ENCODE measurements around the gene XDH. TPM values are rescaled to one million over a fixed set of nuclear protein-coding genes. Genes with fewer than 3 reads are reported as not detected.

The XDH gene
- total and polyA plus RNA-seq, 4 experiments from 2014 or later: not detected

DNA sequence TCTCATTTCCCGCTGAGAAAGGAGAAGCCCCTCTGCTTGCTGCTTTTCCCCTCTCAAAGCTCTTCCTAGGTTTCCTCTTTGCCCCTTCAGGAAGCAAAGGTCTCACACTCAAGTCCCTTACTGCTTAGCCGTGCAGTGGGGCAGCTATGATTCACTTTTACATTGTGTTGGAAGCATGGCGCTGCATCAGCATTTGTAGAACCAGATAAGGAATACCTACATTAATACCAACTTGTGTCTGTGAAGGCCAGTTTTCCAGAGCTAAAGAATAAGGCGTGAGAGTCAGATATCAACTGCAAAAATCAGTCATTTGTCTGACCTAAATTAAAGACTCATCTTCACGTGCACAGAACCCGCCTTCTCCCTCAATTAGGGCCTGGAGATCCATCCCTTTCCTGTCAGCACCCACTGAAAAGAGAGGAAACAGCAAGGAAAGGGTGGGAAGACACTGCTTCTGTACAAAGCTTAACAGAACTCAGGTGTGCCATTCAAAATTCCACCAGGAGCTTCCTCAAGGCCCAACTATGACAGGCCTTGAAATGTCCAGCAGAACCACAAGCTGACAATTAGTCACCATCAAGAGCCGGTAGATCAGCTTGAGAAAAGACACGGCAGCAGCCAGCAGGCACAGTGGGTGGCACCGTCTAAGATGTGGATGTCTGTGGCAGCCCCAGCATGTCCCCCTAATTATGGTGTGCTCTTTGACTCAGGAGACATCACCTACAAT is 16.1 kb upstream of the XDH start:
- Mint-ChIP-seq H3K4me1 (peaks cover 17 to 28% (median 18%) of the 10 kb centered on the region in 4 donors), H3K27me3 (peaks cover 8 to 10% of the 10 kb centered on the region in 2 donors), H3K36me3 (no peaks in the 10 kb centered on the region), H3K9me3 (peaks cover 0 to 1% (median 0%) of the 10 kb centered on the region in 8 donors), H3K4me3 (peak overlapping the region in 5 of 8 donors; percentile 23 to 67 (median 37)), H3K27ac (peak overlapping the region in 1 of 7 donors; percentile 8)
- Histone ChIP-seq H3K9me3 (ENCODE audit: control insufficient read depth in 1 of 2, low read length in 2 of 2) (no peaks in the 10 kb centered on the region), H3K4me1 (ENCODE audit: insufficient read depth, low read length) (peaks cover 21% of the 10 kb centered on the region), H3K4me3 (ENCODE audit: low read length in 2 of 2) (no peak overlapping the region), H3K36me3 (ENCODE audit: insufficient read depth, low read length) (no peaks in the 10 kb centered on the region), H3K27ac (ENCODE audit: low read depth, low read length) (no peak overlapping the region), H3K27me3 (ENCODE audit: insufficient read depth, low read length) (no peaks in the 10 kb centered on the region)
- intact Hi-C loops (cut with micrococcal nuclease): no loop called here
- CTCF ChIA-PET (ENCODE audit: partially characterized antibody): no interaction called here
- POLR2A ChIA-PET (ENCODE audit: partially characterized antibody): no interaction called here
- no peak for DNase-seq

DNA sequence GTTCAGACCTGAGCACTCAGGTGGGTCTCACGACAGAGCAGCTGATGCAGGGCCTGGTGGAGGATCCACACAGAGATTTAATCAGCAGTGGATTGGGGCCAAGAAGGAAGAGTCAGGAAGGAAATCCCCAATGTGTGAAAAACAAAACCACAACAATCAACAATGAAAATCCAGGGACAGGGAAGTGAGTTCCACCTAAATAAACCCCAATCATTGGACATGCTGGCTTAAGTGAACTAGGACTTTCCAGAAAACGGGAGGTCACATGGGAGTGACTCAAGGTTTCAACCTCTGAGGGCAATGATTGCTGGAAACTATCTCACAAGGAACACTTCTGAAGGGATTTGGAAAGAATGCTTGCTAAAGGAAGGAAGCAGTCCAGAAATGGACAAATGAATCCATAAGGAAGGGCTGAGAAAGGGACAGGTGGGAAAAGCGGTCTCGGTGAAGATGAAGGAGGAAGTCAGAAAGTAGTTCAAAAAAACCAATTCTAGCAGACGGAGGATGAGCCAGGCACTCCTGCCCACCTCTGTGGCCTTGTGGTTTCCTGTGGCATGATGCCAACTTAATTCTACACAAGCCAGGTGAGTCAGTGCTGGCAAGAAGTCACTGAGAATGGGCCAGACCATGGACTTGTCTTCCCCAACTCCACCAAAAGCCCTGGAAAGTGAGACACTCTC is 15.4 kb upstream of the XDH start:
- no peaks in the 10 kb centered on the region for H3K27me3 ChIP-seq (ENCODE audit: insufficient read depth, low read length)
- H3K4me3 ChIP-seq (ENCODE audit: low read length in 2 of 2): no peak overlapping the region
- Mint-ChIP-seq H3K27me3 (peaks cover 8 to 10% of the 10 kb centered on the region in 2 donors), H3K4me3 (peak overlapping the region in 7 of 8 donors; percentile 7 to 67 (median 38)), H3K36me3 (no peaks in the 10 kb centered on the region), H3K27ac (peak overlapping the region in 4 of 7 donors; percentile 8 to 68 (median 51)), H3K4me1 (peaks cover 17 to 28% (median 18%) of the 10 kb centered on the region in 4 donors), H3K9me3 (peaks cover 0 to 1% (median 0%) of the 10 kb centered on the region in 8 donors)
- peaks cover 21% of the 10 kb centered on the region for H3K4me1 ChIP-seq (ENCODE audit: insufficient read depth, low read length)
- ChIA-PET POLR2A (ENCODE audit: partially characterized antibody) (no interaction called here), CTCF (ENCODE audit: partially characterized antibody) (no interaction called here)
- no peak overlapping the region for H3K27ac ChIP-seq (ENCODE audit: low read depth, low read length)
- H3K36me3 ChIP-seq (ENCODE audit: insufficient read depth, low read length): no peaks in the 10 kb centered on the region
- no peaks in the 10 kb centered on the region for H3K9me3 ChIP-seq (ENCODE audit: control insufficient read depth in 1 of 2, low read length in 2 of 2)
- peak; percentile 44 to 77 (median 54) for DNase-seq
- intact Hi-C loops (cut with micrococcal nuclease): no loop called here

DNA sequence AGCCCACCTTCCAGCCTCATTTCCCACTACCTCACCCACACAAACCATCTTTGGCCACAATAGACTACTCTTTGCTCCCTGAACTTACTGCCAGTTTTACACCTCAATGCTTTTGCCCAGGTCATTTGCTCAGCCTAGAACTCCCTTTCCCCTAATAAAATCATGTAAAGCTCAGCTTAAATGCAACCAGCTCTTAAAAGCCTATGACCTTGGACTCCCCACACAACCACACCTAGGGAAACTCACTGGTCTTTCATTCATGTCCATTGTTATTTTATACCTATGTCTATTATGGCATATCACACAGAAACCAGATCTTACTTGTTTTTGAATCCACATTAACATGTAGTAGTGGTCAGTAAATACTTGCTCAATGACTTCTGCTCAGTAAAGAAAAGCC is 14.5 kb upstream of the XDH start:
- H3K27me3 Mint-ChIP-seq: peaks cover 10% of the 10 kb centered on the region in 2 donors

DNA sequence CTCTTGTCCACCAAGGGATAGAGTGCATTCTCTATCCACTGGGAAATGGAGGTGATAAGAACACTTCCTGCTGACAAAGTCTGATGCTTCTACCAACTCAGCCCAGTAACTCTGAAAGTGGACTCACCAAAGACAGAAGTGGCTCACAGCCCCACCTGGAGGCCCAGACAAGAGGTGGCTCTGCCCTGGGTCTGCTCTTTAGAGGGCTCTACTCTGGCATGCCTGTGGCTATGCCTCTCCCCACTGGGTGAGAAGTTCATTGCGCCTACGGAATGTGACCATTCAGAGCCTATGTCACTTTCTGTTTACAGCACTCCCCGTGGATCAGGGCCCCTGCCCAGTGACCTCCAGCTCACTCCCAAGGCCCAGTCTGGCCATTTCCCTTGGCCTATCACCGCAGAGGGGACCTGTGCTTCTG is 13.5 kb upstream of the XDH start:
- Histone ChIP-seq H3K36me3 (ENCODE audit: insufficient read depth, low read length) (no peaks in the 10 kb centered on the region), H3K9me3 (ENCODE audit: control insufficient read depth in 1 of 2, low read length in 2 of 2) (no peaks in the 10 kb centered on the region), H3K4me3 (ENCODE audit: low read length in 2 of 2) (no peak overlapping the region), H3K4me1 (ENCODE audit: insufficient read depth, low read length) (peaks cover 21% of the 10 kb centered on the region), H3K27ac (ENCODE audit: low read depth, low read length) (no peak overlapping the region), H3K27me3 (ENCODE audit: insufficient read depth, low read length) (no peaks in the 10 kb centered on the region)
- Mint-ChIP-seq H3K27me3 (peaks cover 14 to 15% of the 10 kb centered on the region in 2 donors), H3K4me3 (no peak overlapping the region), H3K36me3 (no peaks in the 10 kb centered on the region), H3K4me1 (peaks cover 17 to 28% (median 18%) of the 10 kb centered on the region in 4 donors), H3K27ac (no peak overlapping the region), H3K9me3 (peaks cover 0 to 1% (median 0%) of the 10 kb centered on the region in 8 donors)
- intact Hi-C loops (cut with micrococcal nuclease): no loop called here
- DNase-seq: no peak
- CTCF ChIA-PET (ENCODE audit: partially characterized antibody): no interaction called here
- POLR2A ChIA-PET (ENCODE audit: partially characterized antibody): no interaction called here

More for the DNA sequence above, 14.5 kb upstream of the XDH start:
- intact Hi-C loops (cut with micrococcal nuclease): no loop called here
- no peak for DNase-seq
- ChIA-PET POLR2A (ENCODE audit: partially characterized antibody) (no interaction called here), CTCF (ENCODE audit: partially characterized antibody) (no interaction called here)
- no peaks in the 10 kb centered on the region for H3K9me3 ChIP-seq (ENCODE audit: control insufficient read depth in 1 of 2, low read length in 2 of 2)
- Mint-ChIP-seq H3K36me3 (no peaks in the 10 kb centered on the region), H3K4me1 (peaks cover 17 to 28% (median 18%) of the 10 kb centered on the region in 4 donors), H3K9me3 (peaks cover 0 to 1% (median 0%) of the 10 kb centered on the region in 8 donors), H3K27ac (peak overlapping the region in 1 of 7 donors; percentile 8), H3K4me3 (peak overlapping the region in 2 of 8 donors; percentile 3 to 26)
- no peaks in the 10 kb centered on the region for H3K36me3 ChIP-seq (ENCODE audit: insufficient read depth, low read length)
- H3K4me3 ChIP-seq (ENCODE audit: low read length in 2 of 2): no peak overlapping the region
- no peaks in the 10 kb centered on the region for H3K27me3 ChIP-seq (ENCODE audit: insufficient read depth, low read length)
- H3K4me1 ChIP-seq (ENCODE audit: insufficient read depth, low read length): peaks cover 21% of the 10 kb centered on the region
- H3K27ac ChIP-seq (ENCODE audit: low read depth, low read length): no peak overlapping the region

DNA sequence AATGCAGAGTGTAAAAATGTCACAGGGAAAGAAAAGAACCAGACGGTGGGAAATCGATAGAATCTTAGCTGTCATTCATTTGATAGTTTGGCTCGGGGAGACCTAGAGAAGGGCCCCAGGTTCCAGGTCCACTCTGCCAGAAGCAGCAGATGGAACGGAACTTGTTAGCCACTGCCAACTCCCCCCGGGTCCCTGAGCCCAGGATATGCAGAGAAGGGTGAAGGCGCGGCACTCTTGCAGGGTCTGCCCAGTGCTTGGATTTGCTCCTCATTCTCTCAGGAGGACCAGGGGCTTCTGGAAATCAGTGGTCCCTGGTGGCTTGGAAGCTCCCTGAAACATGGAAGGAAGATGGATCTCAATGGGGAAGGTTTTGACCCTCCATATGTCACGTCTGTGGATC is 11.6 kb upstream of the XDH start:
- H3K4me1 ChIP-seq (ENCODE audit: insufficient read depth, low read length): peaks cover 21% of the 10 kb centered on the region
- Mint-ChIP-seq H3K36me3 (no peaks in the 10 kb centered on the region), H3K9me3 (peaks cover 0 to 7% (median 3%) of the 10 kb centered on the region in 8 donors), H3K4me3 (no peak overlapping the region), H3K27ac (no peak overlapping the region), H3K4me1 (peaks cover 17 to 28% (median 18%) of the 10 kb centered on the region in 4 donors), H3K27me3 (peaks cover 14 to 15% of the 10 kb centered on the region in 2 donors)
- H3K9me3 ChIP-seq (ENCODE audit: control insufficient read depth in 1 of 2, low read length in 2 of 2): no peaks in the 10 kb centered on the region
- intact Hi-C loops (cut with micrococcal nuclease): no loop called here
- H3K4me3 ChIP-seq (ENCODE audit: low read length in 2 of 2): no peak overlapping the region
- DNase-seq: no peak
- no peak overlapping the region for H3K27ac ChIP-seq (ENCODE audit: low read depth, low read length)
- H3K36me3 ChIP-seq (ENCODE audit: insufficient read depth, low read length): no peaks in the 10 kb centered on the region
- ChIA-PET CTCF (ENCODE audit: partially characterized antibody) (no interaction called here), POLR2A (ENCODE audit: partially characterized antibody) (no interaction called here)
- H3K27me3 ChIP-seq (ENCODE audit: insufficient read depth, low read length): no peaks in the 10 kb centered on the region

DNA sequence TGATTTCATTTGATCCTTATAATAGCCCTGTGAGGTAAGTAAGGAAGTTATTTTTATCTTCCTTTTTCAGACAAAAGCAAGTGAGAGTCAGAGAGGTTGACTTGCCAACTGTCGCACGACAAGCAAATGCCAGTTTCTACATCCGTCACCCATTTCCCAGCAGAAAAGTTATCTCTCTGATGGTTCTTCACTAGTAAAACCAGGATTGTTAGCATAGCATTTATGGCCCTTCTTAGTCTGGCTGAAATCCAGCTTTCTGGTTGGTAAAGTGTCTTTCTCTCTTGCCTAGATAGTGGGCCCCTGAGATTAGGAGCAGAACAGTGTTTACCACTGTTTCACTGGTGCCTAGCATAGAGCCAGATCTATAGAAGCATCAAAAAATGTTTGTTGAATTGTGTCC is 7.1 kb upstream of the XDH start:
- CTCF ChIA-PET (ENCODE audit: partially characterized antibody): interaction anchor here (1.1 kb wide), 1 partner anchor 11 kb away, joined by 4 read pairs; no protein-coding TSS in a partner anchor
- Histone ChIP-seq H3K27ac (ENCODE audit: low read depth, low read length) (no peak overlapping the region), H3K36me3 (ENCODE audit: insufficient read depth, low read length) (no peaks in the 10 kb centered on the region), H3K9me3 (ENCODE audit: control insufficient read depth in 1 of 2, low read length in 2 of 2) (peaks cover 0 to 9% of the 10 kb centered on the region in 2 donors), H3K27me3 (ENCODE audit: insufficient read depth, low read length) (no peaks in the 10 kb centered on the region), H3K4me1 (ENCODE audit: insufficient read depth, low read length) (peaks cover 3% of the 10 kb centered on the region), H3K4me3 (ENCODE audit: low read length in 2 of 2) (no peak overlapping the region)
- no peak overlapping the region for H3K27ac Mint-ChIP-seq
- DNase-seq: no peak
- peaks cover 0 to 38% (median 28%) of the 10 kb centered on the region in 8 donors for H3K9me3 Mint-ChIP-seq
- intact Hi-C loops (cut with micrococcal nuclease): no loop called here
- no peak overlapping the region for H3K4me3 Mint-ChIP-seq
- peaks cover 9 to 11% of the 10 kb centered on the region in 2 donors for H3K27me3 Mint-ChIP-seq
- peaks cover 0 to 4% (median 1%) of the 10 kb centered on the region in 4 donors for H3K4me1 Mint-ChIP-seq
- POLR2A ChIA-PET (ENCODE audit: partially characterized antibody): no interaction called here
- peaks cover 7 to 8% of the 10 kb centered on the region in 2 donors for H3K36me3 Mint-ChIP-seq

DNA sequence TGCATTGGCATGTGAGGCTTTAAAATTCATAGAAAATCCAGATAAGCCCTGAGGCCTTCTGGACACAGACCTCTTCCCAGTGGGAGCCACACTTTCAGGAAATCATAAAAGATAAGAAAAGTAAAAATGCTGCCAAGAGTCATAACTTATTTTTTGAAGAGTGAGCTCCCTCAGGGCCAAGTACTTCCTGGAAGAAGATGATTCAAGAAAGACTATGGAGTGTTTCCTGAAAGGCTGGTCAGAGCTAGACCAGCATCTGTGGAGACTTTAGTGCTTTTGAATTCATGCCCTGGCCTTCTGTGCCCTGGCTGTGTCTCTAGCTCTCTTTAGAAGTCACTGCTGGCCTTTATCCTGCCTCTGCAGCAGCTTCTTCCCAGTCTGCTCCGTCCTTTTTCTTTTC is 6.4 kb upstream of the XDH start:
- ChIA-PET POLR2A (ENCODE audit: partially characterized antibody) (no interaction called here), CTCF (ENCODE audit: partially characterized antibody) (no interaction called here)
- no peak for DNase-seq
- Mint-ChIP-seq H3K36me3 (peaks cover 7 to 8% of the 10 kb centered on the region in 2 donors), H3K27me3 (peaks cover 7% of the 10 kb centered on the region in 2 donors), H3K27ac (no peak overlapping the region), H3K9me3 (peaks cover 0 to 38% (median 28%) of the 10 kb centered on the region in 8 donors), H3K4me1 (peaks cover 2 to 10% (median 6%) of the 10 kb centered on the region in 4 donors), H3K4me3 (no peak overlapping the region)
- intact Hi-C loops (cut with micrococcal nuclease): no loop called here
- Histone ChIP-seq H3K36me3 (ENCODE audit: insufficient read depth, low read length) (no peaks in the 10 kb centered on the region), H3K4me3 (ENCODE audit: low read length in 2 of 2) (no peak overlapping the region), H3K27ac (ENCODE audit: low read depth, low read length) (no peak overlapping the region), H3K27me3 (ENCODE audit: insufficient read depth, low read length) (no peaks in the 10 kb centered on the region), H3K4me1 (ENCODE audit: insufficient read depth, low read length) (peaks cover 7% of the 10 kb centered on the region), H3K9me3 (ENCODE audit: control insufficient read depth in 1 of 2, low read length in 2 of 2) (peaks cover 0 to 9% of the 10 kb centered on the region in 2 donors)

Data from CD4-positive, alpha-beta memory T cell (primary cell).